GM12878 (cell line): ENCODE results near the gene KLHDC9.

ENCODE experiments used
- CTCF ChIP-seq, 3 experiments: IDR thresholded peaks in 2 of 3; conservative IDR thresholded peaks in 1 of 3; 2 replicates each; pipeline ENCODE4 v1.5.1; 2011; ENCODE audit warnings: low read depth in 3 of 3, low read length in 3 of 3, mild to moderate bottlenecking in 3 of 3, control low read depth in 2 of 3, moderate library complexity in 2 of 3, inconsistent platforms in 1 of 3, mixed read lengths in 1 of 3; ENCODE audit not compliant: control insufficient read depth in 2 of 3, insufficient read depth in 1 of 3; ENCODE audit errors: extremely low read depth in 1 of 3
- NR2C2 ChIP-seq: IDR thresholded peaks from 2 replicates; pipeline ENCODE4 v1.6.1; 2011; ENCODE audit warnings: borderline replicate concordance, low read depth; ENCODE audit not compliant: control insufficient read depth, insufficient read length
- POLR2A ChIP-seq: IDR thresholded peaks from 2 replicates; pipeline ENCODE4 v1.6.1; 2011; ENCODE audit warnings: low read depth, mild to moderate bottlenecking, low read length
- POLR2AphosphoS5 ChIP-seq: IDR thresholded peaks from 2 replicates; pipeline ENCODE4 v1.6.1; 2011; ENCODE audit warnings: mild to moderate bottlenecking, low read length, inconsistent platforms
- REST ChIP-seq: IDR thresholded peaks from 2 replicates; pipeline ENCODE4 v1.6.1; 2012; ENCODE audit warnings: mild to moderate bottlenecking, low read depth, low read length
- TAF1 ChIP-seq: IDR thresholded peaks from 2 replicates; pipeline ENCODE4 v1.6.1; 2011; ENCODE audit warnings: mild to moderate bottlenecking, low read depth, low read length, borderline replicate concordance
- YBX1 ChIP-seq: fragments of 450-650 bp; IDR thresholded peaks from 2 replicates; pipeline ENCODE4 v1.6.1; 2016; ENCODE audit warnings: antibody characterized with exemption
- ZBED1 ChIP-seq: IDR thresholded peaks from 2 replicates; pipeline ENCODE4 v1.6.1; 2016; ENCODE audit warnings: borderline replicate concordance
- ZBTB40 ChIP-seq: fragments of 450-650 bp; IDR thresholded peaks from 2 replicates; pipeline ENCODE4 v1.6.1; 2016; ENCODE audit warnings: mild to moderate bottlenecking, moderate library complexity, borderline replicate concordance
- ZNF207 ChIP-seq: fragments of 450-650 bp; IDR thresholded peaks from 2 replicates; pipeline ENCODE4 v1.6.1; 2014; ENCODE audit warnings: antibody characterized with exemption, mild to moderate bottlenecking, borderline replicate concordance
- TF ChIP-seq, protein P1 (sequence below): fragments of 450-650 bp; IDR thresholded peaks from 2 replicates; pipeline ENCODE4 v1.6.1; 2016; ENCODE audit warnings: mild to moderate bottlenecking
- TF ChIP-seq, protein P2 (sequence below): IDR thresholded peaks from 2 replicates; pipeline ENCODE4 v1.6.1; 2012; ENCODE audit warnings: low read depth, low read length, improper control_type of control experiment
- TF ChIP-seq, protein P3 (sequence below): fragments of 450-650 bp; IDR thresholded peaks from 2 replicates; pipeline ENCODE4 v1.6.1; 2017; ENCODE audit warnings: borderline replicate concordance

DNA sequence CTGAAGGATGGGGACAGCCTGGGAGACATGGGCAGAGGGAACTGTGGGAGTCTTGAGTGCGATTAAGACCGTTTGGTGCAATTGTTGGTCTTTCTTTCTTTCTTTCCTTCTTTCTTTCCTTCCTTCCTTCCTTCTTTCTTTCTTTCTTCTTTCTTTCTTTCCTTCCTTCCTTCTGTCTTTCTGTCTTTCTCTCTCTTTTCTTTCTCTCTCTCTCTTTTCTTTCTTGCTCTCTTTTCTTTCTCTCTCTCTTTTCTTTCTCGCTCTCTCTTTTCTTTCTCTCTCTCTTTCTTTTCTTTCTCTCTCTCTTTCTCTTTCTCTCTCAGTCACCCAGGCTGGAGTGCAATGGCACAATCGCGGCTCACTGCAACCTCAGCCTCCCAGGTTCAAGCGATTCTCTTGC is 2.9 kb upstream of the KLHDC9 start:
- TF ChIP-seq TAF1 (no peak), NR2C2 (no peak), YBX1 (no peak), ZNF207 (no peak), CTCF (IDR thresholded peaks at IDR 0.05 in 2 of 3, conservative IDR thresholded peaks at IDR 0.05 in 1 of 3; ENCODE audit: control insufficient read depth in 2 of 3, extremely low read depth in 1 of 3, insufficient read depth in 1 of 3, low read depth in 3 of 3, low read length in 3 of 3) (no peak), POLR2A (no peak), ZBTB40 (no peak), ZBED1 (no peak), REST (no peak), POLR2AphosphoS5 (no peak)
- TF ChIP-seq, protein P1, sequence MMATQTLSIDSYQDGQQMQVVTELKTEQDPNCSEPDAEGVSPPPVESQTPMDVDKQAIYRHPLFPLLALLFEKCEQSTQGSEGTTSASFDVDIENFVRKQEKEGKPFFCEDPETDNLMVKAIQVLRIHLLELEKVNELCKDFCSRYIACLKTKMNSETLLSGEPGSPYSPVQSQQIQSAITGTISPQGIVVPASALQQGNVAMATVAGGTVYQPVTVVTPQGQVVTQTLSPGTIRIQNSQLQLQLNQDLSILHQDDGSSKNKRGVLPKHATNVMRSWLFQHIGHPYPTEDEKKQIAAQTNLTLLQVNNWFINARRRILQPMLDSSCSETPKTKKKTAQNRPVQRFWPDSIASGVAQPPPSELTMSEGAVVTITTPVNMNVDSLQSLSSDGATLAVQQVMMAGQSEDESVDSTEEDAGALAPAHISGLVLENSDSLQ = no peak
- TF ChIP-seq, protein P2, sequence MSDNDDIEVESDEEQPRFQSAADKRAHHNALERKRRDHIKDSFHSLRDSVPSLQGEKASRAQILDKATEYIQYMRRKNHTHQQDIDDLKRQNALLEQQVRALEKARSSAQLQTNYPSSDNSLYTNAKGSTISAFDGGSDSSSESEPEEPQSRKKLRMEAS = no peak
- TF ChIP-seq, protein P3, sequence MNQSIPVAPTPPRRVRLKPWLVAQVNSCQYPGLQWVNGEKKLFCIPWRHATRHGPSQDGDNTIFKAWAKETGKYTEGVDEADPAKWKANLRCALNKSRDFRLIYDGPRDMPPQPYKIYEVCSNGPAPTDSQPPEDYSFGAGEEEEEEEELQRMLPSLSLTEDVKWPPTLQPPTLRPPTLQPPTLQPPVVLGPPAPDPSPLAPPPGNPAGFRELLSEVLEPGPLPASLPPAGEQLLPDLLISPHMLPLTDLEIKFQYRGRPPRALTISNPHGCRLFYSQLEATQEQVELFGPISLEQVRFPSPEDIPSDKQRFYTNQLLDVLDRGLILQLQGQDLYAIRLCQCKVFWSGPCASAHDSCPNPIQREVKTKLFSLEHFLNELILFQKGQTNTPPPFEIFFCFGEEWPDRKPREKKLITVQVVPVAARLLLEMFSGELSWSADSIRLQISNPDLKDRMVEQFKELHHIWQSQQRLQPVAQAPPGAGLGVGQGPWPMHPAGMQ = no peak
